GM12801 (cell line): ENCODE results near the gene ZNF189.

Experiments used
- TF ChIP-seq, protein P1 (sequence below): IDR thresholded peaks from one replicate; pipeline ENCODE4 v1.5.1; 2011; ENCODE audit warnings: control low read depth; ENCODE audit not compliant: insufficient read length; ENCODE audit errors: extremely low read depth

ZNF189 gene

DNA sequence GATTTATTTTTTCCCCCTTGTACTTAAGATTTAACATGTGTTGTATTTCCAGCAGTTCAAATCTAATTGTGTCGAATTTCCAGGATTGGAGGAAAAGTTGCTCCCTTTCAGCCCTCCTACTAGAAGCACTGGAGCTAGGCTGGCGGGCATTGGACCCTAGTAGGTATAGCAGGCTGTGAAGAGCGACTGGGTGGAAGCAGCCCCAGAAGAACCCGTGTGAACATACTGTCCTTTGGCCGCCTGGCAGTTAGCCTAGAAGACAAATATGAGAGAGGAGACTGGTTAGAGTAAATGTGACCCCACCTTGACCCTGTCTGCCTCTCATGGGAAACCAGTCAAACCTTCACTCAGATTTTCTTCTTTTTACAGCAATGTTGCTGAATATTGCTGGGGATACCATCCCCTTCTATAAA, 23.0 kb downstream of the ZNF189 start:
- TF ChIP-seq, protein P1, sequence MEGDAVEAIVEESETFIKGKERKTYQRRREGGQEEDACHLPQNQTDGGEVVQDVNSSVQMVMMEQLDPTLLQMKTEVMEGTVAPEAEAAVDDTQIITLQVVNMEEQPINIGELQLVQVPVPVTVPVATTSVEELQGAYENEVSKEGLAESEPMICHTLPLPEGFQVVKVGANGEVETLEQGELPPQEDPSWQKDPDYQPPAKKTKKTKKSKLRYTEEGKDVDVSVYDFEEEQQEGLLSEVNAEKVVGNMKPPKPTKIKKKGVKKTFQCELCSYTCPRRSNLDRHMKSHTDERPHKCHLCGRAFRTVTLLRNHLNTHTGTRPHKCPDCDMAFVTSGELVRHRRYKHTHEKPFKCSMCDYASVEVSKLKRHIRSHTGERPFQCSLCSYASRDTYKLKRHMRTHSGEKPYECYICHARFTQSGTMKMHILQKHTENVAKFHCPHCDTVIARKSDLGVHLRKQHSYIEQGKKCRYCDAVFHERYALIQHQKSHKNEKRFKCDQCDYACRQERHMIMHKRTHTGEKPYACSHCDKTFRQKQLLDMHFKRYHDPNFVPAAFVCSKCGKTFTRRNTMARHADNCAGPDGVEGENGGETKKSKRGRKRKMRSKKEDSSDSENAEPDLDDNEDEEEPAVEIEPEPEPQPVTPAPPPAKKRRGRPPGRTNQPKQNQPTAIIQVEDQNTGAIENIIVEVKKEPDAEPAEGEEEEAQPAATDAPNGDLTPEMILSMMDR = no peak

DNA sequence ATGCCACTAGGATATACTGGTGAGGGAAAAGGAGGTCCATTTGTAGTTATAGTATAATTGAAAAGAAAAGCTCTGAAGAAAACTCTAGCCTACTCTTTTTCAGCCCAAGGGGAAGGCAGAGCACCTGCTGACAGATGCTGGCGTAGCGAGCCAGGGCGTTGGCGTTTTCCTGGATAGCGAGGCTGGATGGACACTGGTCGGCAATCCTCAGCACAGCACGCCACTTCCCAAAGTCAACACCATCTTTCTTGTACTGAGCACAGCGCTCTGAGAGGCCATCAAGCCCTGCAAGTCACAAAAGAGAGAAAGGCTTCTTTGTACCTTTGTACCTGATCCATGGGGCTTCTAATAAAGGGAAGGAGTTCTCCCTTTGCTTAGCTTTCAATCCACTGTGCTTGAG, 28.7 kb downstream of the ZNF189 start:
- TF ChIP-seq, protein P1 = no peak

DNA sequence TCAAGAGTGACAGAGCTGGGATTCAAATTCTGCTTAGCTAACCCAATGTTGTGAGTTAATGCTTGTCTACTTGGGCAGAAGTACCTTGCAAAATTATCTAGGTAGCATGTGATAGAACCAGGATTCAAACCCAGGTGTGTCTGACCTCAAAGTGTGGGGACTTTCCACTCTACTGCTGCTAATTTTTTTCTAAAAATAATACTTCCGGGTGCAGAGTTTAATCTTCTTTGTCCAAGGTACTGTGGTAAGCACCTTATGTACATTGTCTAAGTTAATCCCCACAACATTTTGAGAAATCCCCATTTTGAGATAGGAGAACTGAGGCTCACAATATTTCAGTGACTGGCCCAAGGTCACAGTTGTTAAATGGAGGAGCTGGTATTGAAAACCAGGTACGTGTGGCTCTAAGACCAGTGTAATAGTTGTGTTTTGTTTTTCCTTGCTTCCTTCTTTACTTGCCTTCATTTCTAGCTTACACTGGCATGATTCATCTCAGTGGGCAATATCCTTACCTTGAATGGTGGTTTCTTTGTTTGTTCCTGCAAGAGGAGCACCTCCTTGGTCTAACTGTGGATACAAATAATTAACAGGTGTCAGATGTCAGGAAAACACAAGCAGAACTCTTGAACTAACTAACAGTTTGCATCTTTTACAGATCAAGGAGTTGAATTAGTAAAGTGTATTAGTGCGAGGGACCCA, 29.5 kb downstream of the ZNF189 start:
- TF ChIP-seq, protein P1 = no peak

DNA sequence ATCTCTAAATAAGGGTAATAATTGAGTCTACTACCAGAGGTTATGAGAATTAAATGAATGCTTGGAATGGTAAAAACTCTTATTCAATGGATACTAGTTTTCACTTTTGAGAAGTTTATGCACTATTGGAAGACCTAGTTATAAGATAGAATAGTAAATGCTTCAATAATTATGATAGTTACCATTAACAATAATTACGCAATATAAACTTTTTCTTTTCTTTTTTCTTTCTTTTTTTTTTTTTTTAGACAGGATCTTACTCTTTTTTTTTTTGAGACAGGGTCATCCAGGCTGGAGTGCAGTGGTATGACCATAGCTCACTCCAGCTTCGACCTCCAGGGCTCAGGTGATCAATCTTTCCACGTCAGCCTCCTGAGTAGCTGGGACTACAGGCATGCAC, 30.3 kb downstream of the ZNF189 start:
- TF ChIP-seq, protein P1 = no peak

DNA sequence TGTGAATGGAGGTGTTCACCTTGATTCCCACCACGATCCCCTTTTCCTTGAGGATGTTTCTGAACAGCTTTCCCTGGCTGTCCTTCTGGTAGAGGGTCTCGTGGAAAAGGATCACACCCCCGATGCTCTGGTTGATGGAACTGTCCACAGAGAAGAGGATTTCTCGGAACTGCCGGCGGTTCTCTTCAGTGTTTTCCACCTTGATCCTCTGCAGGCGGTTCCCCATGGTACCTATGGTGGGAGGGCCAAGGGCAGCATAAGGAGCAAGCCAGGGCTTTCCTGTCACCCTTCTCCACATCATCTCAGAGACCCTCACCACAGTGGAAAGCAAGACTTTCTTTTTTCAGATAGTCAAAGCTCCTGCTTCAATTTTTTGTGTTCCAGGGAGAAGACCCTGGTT, 31.1 kb downstream of the ZNF189 start:
- TF ChIP-seq, protein P1 = no peak

DNA sequence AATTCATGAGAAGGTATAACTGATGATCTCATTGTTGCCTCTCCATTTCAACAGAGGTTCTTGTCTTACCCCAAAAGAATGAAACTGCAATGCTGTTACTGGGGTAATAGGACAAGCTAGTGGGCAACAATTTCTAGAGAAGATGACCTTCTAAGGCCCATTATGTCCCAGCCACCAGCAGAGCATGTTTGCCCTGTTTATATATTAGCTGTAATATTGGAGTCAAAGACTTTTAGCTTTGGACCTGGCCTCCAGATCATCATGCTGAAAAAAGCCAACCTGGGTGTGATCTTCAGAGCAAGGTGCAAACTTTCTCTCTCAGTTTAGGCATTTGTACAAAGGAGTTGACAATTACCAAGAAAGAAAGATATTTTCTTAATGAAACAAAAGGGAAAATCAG, 33.5 kb downstream of the ZNF189 start:
- TF ChIP-seq, protein P1 = no peak

DNA sequence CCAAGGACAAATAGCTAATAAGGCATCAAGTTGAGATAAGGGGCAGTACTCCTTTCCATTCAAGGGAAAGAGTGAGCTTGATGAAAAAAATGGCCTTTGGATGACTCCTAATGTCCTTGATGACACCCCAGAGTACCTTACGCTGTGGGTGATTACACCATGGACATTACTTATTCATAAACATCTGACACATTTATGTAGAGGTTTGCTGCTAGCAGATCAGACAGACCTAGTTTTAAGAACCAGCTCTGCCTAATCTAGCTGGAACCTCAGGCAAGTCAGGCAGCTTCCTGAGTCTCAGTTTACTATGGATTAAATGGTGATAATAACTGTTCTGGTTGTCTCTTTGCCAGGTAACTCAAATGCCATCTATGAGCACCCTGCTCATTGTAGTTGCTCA, 34.1 kb downstream of the ZNF189 start:
- TF ChIP-seq, protein P1 = no peak
